ENCODE measurements around the gene TNIK.

DNA sequence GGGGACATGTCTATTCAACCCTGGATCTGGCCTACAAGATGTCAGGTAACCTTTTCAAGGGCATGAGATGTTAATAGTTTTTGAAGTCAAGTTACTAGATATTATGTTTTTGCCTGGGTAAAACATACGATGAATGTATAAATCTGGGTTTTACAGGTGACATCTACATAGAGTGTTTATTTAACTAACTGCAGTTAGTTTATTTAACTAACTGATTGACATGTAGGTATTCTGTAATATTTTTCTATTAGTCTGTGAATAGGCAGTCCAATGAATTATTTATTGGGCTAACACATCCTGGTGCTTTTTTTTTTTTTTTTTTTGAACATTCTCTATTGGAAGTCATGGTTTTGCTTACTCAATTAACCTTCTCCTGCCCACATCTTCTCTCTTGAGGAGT lies 38.7 kb upstream of the TNIK start:
- TF ChIP-seq, protein P1, sequence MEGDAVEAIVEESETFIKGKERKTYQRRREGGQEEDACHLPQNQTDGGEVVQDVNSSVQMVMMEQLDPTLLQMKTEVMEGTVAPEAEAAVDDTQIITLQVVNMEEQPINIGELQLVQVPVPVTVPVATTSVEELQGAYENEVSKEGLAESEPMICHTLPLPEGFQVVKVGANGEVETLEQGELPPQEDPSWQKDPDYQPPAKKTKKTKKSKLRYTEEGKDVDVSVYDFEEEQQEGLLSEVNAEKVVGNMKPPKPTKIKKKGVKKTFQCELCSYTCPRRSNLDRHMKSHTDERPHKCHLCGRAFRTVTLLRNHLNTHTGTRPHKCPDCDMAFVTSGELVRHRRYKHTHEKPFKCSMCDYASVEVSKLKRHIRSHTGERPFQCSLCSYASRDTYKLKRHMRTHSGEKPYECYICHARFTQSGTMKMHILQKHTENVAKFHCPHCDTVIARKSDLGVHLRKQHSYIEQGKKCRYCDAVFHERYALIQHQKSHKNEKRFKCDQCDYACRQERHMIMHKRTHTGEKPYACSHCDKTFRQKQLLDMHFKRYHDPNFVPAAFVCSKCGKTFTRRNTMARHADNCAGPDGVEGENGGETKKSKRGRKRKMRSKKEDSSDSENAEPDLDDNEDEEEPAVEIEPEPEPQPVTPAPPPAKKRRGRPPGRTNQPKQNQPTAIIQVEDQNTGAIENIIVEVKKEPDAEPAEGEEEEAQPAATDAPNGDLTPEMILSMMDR (IDR thresholded peaks at IDR 0.05) = no peak
- TF ChIP-seq POLR2A (IDR thresholded peaks at IDR 0.05; ENCODE audit: low read depth) (no peak), POLR2AphosphoS5 (IDR thresholded peaks at IDR 0.05) (no peak), EP300 (IDR thresholded peaks at IDR 0.05) (no peak)

Measured in esophagus muscularis mucosa (tissue), 4 donors.